HEK293 (cell line): ENCODE results near the gene CCDC92B.
A peak's percentile ranks its signal among the peaks of the same experiment; 100 is the strongest.

ENCODE experiments used
- CTCF ChIA-PET: fragments of 350-600 bp; formaldehyde crosslinking; extraction: SDS; loops from one replicate; lab custom pipeline; 2021; ENCODE audit warnings: antibody characterized with exemption; lab: Yijun Ruan, JAX
- POLR2A ChIA-PET: fragments of 300-600 bp; formaldehyde crosslinking; extraction: SDS; loops from one replicate; lab custom pipeline; 2020; ENCODE audit warnings: antibody characterized with exemption, inconsistent platforms; lab: Yijun Ruan, JAX
- H3K27ac ChIP-seq: fragments of 200-500 bp; sonication (Bioruptor generic); 2 replicates; pipeline ENCODE4 v1.5.1; 2014; ENCODE audit warnings: low read depth, low read length, control low read depth, inconsistent platforms; ENCODE audit errors: extremely low read depth
- H3K36me3 ChIP-seq, 2 experiments: fragments of 200-500 bp in 1 of 2; sonication (Bioruptor generic) in 1 of 2; 1 replicate in 1 of 2; 2 replicates in 1 of 2; pipeline ENCODE4 v1.5.1; 2014 to 2017; ENCODE audit warnings: inconsistent platforms in 2 of 2, low read length in 2 of 2; ENCODE audit not compliant: control insufficient read depth in 2 of 2, insufficient read depth in 1 of 2
- H3K4me1 ChIP-seq: fragments of 200-500 bp; sonication (Bioruptor generic); 2 replicates; pipeline ENCODE4 v1.5.1; 2014; ENCODE audit warnings: mild to moderate bottlenecking, low read length, inconsistent platforms; ENCODE audit not compliant: control insufficient read depth, insufficient read depth
- H3K4me3 ChIP-seq: 2 replicates; pipeline ENCODE4 v1.5.1; 2011; ENCODE audit warnings: low read depth, mild to moderate bottlenecking, control low read depth, low read length, moderate library complexity
- H3K9me3 ChIP-seq: fragments of 200-500 bp; sonication (Bioruptor generic); 2 replicates; pipeline ENCODE4 v1.5.1; 2014; ENCODE audit warnings: low read depth, low read length, inconsistent platforms; ENCODE audit not compliant: control insufficient read depth, insufficient read depth
- GLI2 ChIP-seq: fragments of 450-650 bp; formaldehyde crosslinking; IDR thresholded peaks from 2 replicates; pipeline ENCODE4; 2017; ENCODE audit warnings: missing biosample characterization, missing genetic modification characterization, low read depth, borderline replicate concordance
- HOXC10 ChIP-seq: sonication (generic); formaldehyde crosslinking; IDR thresholded peaks from 2 replicates; pipeline ENCODE4 v1.8.1; 2023; ENCODE audit warnings: mild to moderate bottlenecking, missing genetic modification reagents
- IKZF3 ChIP-seq: fragments of 450-650 bp; IDR thresholded peaks from 2 replicates; pipeline ENCODE4 v1.5.0; 2018; ENCODE audit warnings: missing biosample characterization, mild to moderate bottlenecking, missing genetic modification characterization, moderate library complexity
- SALL2 ChIP-seq: fragments of 450-650 bp; formaldehyde crosslinking; IDR thresholded peaks from 2 replicates; pipeline ENCODE4 v1.5.0; 2017; ENCODE audit warnings: missing biosample characterization, mild to moderate bottlenecking, missing genetic modification characterization, borderline replicate concordance
- SCRT1 ChIP-seq: fragments of 450-650 bp; formaldehyde crosslinking; IDR thresholded peaks from 2 replicates; pipeline ENCODE4 v1.5.1; 2016; ENCODE audit warnings: missing biosample characterization, missing genetic modification characterization, borderline replicate concordance
- SP2 ChIP-seq: fragments of 450-650 bp; formaldehyde crosslinking; IDR thresholded peaks from 2 replicates; pipeline ENCODE4 v1.5.1; 2016; ENCODE audit warnings: missing biosample characterization, missing genetic modification characterization
- SP3 ChIP-seq: fragments of 450-650 bp; formaldehyde crosslinking; IDR thresholded peaks from 2 replicates; pipeline ENCODE4 v1.5.1; 2016; ENCODE audit warnings: missing biosample characterization, missing genetic modification characterization
- ZBTB17 ChIP-seq: fragments of 450-650 bp; formaldehyde crosslinking; IDR thresholded peaks from 2 replicates; pipeline ENCODE4 v1.5.1; 2016; ENCODE audit warnings: missing biosample characterization, missing genetic modification characterization
- ZBTB20 ChIP-seq: fragments of 450-650 bp; formaldehyde crosslinking; IDR thresholded peaks from 2 replicates; pipeline ENCODE4 v1.5.1; 2016; ENCODE audit warnings: missing biosample characterization, missing genetic modification characterization
- ZNF335 ChIP-seq: fragments of 450-650 bp; formaldehyde crosslinking; conservative IDR thresholded peaks from 2 replicates; pipeline ENCODE4 v1.5.1; 2016; ENCODE audit warnings: missing biosample characterization, missing genetic modification characterization
- ZNF341 ChIP-seq: fragments of 450-650 bp; formaldehyde crosslinking; IDR thresholded peaks from 2 replicates; pipeline ENCODE4; 2016; ENCODE audit warnings: low read depth, missing biosample characterization, missing genetic modification characterization
- ZNF544 ChIP-seq: fragments of 450-650 bp; formaldehyde crosslinking; IDR thresholded peaks from 2 replicates; pipeline ENCODE4 v1.5.0; 2017; ENCODE audit warnings: missing biosample characterization, missing genetic modification characterization
- ZNF560 ChIP-seq: fragments of 450-650 bp; formaldehyde crosslinking; IDR thresholded peaks from 2 replicates; pipeline ENCODE4 v1.5.1; 2017; ENCODE audit warnings: missing biosample characterization, missing genetic modification characterization, borderline replicate concordance
- ZNF610 ChIP-seq: fragments of 450-650 bp; formaldehyde crosslinking; IDR thresholded peaks from 2 replicates; pipeline ENCODE4 v1.5.1; 2016; ENCODE audit warnings: missing biosample characterization, missing genetic modification characterization, borderline replicate concordance
- TF ChIP-seq, protein P1 (sequence below): fragments of 450-650 bp; formaldehyde crosslinking; IDR thresholded peaks from 2 replicates; pipeline ENCODE4 v1.5.1; 2016; ENCODE audit warnings: missing biosample characterization, missing genetic modification characterization
- TF ChIP-seq, protein P2 (sequence below): fragments of 450-650 bp; formaldehyde crosslinking; IDR thresholded peaks from 2 replicates; pipeline ENCODE4 v1.5.1; 2017; ENCODE audit warnings: missing biosample characterization, missing genetic modification characterization
- TF ChIP-seq, protein P3 (sequence below): fragments of 450-650 bp; formaldehyde crosslinking; optimal IDR thresholded peaks from 2 replicates; pipeline ENCODE3; 2016; ENCODE audit warnings: missing biosample characterization, mild to moderate bottlenecking, missing genetic modification characterization
- TF ChIP-seq, protein P4 (sequence below): fragments of 450-650 bp; formaldehyde crosslinking; IDR thresholded peaks from 2 replicates; pipeline ENCODE4 v1.5.1; 2016; ENCODE audit warnings: missing biosample characterization, missing genetic modification characterization, borderline replicate concordance
- TF ChIP-seq, protein P5 (sequence below): fragments of 450-650 bp; formaldehyde crosslinking; IDR thresholded peaks from 2 replicates; pipeline ENCODE4 v1.5.1; 2016; ENCODE audit warnings: missing biosample characterization, missing genetic modification characterization
- TF ChIP-seq, protein P6 (sequence below): fragments of 450-650 bp; IDR thresholded peaks from 2 replicates; pipeline ENCODE4 v1.5.1; 2018; ENCODE audit warnings: missing biosample characterization, missing genetic modification characterization

Gene CCDC92B

DNA sequence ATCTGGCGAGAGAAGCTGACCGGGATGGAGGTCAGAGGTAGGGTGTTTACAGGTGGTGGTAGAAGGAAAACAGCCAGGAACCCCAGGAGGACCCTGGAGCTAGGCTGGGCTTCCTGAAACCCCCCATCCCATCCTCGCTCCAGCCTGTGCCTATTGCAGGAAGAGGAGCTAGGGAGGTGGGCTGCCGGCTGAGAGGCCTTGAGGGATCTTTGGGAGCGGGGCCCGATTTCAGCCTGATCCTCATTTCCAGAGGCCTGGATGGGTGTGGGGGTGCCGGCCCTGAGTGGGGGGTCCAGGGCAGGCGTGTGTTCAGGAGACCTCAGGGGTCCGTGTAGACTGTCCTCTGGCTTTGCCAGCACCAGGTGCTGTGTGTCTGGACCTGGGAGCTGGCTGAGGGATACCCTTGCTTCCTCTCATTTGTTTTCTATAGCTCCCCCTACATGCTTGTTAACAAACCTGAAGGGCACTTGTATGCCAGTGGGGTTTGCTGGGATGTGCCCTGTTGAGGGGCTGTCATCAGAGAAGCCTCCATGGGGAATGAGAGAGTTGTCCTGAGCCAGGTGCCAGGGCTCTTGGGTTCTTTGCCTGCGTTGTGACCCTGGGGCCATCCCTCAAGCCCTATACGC lies 27.9 kb upstream of the CCDC92B start (continued):
- TF ChIP-seq ZNF610 (tag by site-specific recombination), result no peak
- TF ChIP-seq, protein P1, sequence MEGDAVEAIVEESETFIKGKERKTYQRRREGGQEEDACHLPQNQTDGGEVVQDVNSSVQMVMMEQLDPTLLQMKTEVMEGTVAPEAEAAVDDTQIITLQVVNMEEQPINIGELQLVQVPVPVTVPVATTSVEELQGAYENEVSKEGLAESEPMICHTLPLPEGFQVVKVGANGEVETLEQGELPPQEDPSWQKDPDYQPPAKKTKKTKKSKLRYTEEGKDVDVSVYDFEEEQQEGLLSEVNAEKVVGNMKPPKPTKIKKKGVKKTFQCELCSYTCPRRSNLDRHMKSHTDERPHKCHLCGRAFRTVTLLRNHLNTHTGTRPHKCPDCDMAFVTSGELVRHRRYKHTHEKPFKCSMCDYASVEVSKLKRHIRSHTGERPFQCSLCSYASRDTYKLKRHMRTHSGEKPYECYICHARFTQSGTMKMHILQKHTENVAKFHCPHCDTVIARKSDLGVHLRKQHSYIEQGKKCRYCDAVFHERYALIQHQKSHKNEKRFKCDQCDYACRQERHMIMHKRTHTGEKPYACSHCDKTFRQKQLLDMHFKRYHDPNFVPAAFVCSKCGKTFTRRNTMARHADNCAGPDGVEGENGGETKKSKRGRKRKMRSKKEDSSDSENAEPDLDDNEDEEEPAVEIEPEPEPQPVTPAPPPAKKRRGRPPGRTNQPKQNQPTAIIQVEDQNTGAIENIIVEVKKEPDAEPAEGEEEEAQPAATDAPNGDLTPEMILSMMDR, result 0 out of 2 replicates have a peak, but pooled peaks have one; percentile 6
- TF ChIP-seq SP3 (tag by site-specific recombination), result no peak
- TF ChIP-seq ZBTB20 (tag by site-specific recombination), result peak; percentile 25; the same call in 1 of the 2 replicates
- TF ChIP-seq SALL2 (tag by site-specific recombination), result no peak
- peak; percentile 36; the same call in 1 of the 2 replicates for TF ChIP-seq ZBTB17 (tag by site-specific recombination)

DNA sequence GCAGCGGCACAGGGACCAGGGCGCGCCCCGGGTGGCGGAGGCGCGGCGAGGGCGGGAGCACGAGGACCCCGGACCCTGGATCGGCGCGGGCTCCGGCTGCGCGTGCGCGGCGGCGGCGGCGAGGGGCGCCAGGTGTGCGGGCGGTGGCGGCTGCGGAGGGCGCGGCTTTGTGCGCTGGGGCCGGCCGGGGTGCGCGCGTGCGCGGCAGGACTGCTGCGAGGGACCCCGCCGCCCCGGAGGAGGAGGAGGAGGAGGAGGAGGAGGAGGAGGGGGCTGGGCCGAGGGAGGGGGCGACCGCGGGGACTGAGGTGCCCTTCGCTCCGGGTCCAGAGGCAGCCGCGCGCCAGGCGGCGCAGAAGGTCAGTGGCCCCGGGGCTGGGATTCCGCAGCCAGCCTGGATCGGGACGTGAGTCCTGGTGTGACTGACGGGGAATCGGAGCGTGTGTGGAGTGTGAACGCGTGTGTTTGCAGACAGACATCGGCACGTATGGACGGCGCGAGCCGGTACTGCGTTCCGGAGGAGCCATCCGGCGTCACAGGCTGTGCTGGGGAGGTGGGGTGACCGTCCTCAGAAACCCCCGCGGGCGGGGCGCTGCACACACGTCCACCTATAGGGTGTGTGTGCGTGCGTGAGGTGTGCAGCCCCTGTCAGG lies 27.3 kb upstream of the CCDC92B start:
- CTCF ChIA-PET, result interaction anchor here (0.6 to 1.9 kb wide), 4 partner anchors 9 to 271 kb away, joined by 3 to 15 read pairs (median 3); no protein-coding TSS in a partner anchor
- Histone ChIP-seq H3K9me3 (no peaks in the 10 kb centered on the region), H3K4me3 (peak overlapping the region; percentile 36), H3K4me1 (0 out of 2 replicates have a peak, but pooled peaks cover 3% of the 10 kb centered on the region), H3K27ac (no peak overlapping the region; the same call in 1 of the 2 replicates), H3K36me3 (no peaks in the 10 kb centered on the region)
- POLR2A ChIA-PET, result interaction anchor here (0.9 to 1.0 kb wide), 2 partner anchors 10 to 76 kb away, joined by 3 read pairs; no protein-coding TSS in a partner anchor
- TF ChIP-seq, protein P2, sequence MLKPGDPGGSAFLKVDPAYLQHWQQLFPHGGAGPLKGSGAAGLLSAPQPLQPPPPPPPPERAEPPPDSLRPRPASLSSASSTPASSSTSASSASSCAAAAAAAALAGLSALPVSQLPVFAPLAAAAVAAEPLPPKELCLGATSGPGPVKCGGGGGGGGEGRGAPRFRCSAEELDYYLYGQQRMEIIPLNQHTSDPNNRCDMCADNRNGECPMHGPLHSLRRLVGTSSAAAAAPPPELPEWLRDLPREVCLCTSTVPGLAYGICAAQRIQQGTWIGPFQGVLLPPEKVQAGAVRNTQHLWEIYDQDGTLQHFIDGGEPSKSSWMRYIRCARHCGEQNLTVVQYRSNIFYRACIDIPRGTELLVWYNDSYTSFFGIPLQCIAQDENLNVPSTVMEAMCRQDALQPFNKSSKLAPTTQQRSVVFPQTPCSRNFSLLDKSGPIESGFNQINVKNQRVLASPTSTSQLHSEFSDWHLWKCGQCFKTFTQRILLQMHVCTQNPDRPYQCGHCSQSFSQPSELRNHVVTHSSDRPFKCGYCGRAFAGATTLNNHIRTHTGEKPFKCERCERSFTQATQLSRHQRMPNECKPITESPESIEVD (tag by site-specific recombination), result no peak
- TF ChIP-seq, protein P3, sequence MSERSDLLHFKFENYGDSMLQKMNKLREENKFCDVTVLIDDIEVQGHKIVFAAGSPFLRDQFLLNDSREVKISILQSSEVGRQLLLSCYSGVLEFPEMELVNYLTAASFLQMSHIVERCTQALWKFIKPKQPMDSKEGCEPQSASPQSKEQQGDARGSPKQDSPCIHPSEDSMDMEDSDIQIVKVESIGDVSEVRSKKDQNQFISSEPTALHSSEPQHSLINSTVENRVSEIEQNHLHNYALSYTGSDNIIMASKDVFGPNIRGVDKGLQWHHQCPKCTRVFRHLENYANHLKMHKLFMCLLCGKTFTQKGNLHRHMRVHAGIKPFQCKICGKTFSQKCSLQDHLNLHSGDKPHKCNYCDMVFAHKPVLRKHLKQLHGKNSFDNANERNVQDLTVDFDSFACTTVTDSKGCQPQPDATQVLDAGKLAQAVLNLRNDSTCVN (tag by site-specific recombination), result peak; percentile 59
- TF ChIP-seq, protein P4, sequence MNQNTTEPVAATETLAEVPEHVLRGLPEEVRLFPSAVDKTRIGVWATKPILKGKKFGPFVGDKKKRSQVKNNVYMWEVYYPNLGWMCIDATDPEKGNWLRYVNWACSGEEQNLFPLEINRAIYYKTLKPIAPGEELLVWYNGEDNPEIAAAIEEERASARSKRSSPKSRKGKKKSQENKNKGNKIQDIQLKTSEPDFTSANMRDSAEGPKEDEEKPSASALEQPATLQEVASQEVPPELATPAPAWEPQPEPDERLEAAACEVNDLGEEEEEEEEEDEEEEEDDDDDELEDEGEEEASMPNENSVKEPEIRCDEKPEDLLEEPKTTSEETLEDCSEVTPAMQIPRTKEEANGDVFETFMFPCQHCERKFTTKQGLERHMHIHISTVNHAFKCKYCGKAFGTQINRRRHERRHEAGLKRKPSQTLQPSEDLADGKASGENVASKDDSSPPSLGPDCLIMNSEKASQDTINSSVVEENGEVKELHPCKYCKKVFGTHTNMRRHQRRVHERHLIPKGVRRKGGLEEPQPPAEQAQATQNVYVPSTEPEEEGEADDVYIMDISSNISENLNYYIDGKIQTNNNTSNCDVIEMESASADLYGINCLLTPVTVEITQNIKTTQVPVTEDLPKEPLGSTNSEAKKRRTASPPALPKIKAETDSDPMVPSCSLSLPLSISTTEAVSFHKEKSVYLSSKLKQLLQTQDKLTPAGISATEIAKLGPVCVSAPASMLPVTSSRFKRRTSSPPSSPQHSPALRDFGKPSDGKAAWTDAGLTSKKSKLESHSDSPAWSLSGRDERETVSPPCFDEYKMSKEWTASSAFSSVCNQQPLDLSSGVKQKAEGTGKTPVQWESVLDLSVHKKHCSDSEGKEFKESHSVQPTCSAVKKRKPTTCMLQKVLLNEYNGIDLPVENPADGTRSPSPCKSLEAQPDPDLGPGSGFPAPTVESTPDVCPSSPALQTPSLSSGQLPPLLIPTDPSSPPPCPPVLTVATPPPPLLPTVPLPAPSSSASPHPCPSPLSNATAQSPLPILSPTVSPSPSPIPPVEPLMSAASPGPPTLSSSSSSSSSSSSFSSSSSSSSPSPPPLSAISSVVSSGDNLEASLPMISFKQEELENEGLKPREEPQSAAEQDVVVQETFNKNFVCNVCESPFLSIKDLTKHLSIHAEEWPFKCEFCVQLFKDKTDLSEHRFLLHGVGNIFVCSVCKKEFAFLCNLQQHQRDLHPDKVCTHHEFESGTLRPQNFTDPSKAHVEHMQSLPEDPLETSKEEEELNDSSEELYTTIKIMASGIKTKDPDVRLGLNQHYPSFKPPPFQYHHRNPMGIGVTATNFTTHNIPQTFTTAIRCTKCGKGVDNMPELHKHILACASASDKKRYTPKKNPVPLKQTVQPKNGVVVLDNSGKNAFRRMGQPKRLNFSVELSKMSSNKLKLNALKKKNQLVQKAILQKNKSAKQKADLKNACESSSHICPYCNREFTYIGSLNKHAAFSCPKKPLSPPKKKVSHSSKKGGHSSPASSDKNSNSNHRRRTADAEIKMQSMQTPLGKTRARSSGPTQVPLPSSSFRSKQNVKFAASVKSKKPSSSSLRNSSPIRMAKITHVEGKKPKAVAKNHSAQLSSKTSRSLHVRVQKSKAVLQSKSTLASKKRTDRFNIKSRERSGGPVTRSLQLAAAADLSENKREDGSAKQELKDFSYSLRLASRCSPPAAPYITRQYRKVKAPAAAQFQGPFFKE (tag by site-specific recombination), result no peak
- TF ChIP-seq, protein P5, sequence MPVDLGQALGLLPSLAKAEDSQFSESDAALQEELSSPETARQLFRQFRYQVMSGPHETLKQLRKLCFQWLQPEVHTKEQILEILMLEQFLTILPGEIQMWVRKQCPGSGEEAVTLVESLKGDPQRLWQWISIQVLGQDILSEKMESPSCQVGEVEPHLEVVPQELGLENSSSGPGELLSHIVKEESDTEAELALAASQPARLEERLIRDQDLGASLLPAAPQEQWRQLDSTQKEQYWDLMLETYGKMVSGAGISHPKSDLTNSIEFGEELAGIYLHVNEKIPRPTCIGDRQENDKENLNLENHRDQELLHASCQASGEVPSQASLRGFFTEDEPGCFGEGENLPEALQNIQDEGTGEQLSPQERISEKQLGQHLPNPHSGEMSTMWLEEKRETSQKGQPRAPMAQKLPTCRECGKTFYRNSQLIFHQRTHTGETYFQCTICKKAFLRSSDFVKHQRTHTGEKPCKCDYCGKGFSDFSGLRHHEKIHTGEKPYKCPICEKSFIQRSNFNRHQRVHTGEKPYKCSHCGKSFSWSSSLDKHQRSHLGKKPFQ, result peak; percentile 94
- no peak for TF ChIP-seq ZNF544 (tag by site-specific recombination)
- TF ChIP-seq GLI2 (tag by site-specific recombination), result no peak
- no peak for TF ChIP-seq ZNF560 (tag by site-specific recombination)
- 0 out of 2 replicates have a peak, but pooled peaks have one; percentile 6 for TF ChIP-seq SCRT1
- TF ChIP-seq, protein P6, sequence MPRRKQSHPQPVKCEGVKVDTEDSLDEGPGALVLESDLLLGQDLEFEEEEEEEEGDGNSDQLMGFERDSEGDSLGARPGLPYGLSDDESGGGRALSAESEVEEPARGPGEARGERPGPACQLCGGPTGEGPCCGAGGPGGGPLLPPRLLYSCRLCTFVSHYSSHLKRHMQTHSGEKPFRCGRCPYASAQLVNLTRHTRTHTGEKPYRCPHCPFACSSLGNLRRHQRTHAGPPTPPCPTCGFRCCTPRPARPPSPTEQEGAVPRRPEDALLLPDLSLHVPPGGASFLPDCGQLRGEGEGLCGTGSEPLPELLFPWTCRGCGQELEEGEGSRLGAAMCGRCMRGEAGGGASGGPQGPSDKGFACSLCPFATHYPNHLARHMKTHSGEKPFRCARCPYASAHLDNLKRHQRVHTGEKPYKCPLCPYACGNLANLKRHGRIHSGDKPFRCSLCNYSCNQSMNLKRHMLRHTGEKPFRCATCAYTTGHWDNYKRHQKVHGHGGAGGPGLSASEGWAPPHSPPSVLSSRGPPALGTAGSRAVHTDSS, result peak; percentile 75
- TF ChIP-seq ZNF341 (tag by site-specific recombination), result no peak
- peak; percentile 86; the same call in 1 of the 2 replicates for TF ChIP-seq ZNF335 (tag by site-specific recombination)
- TF ChIP-seq IKZF3 (tag by site-specific recombination), result no peak
- peak; percentile 33; the same call in 1 of the 2 replicates for TF ChIP-seq SP2
- TF ChIP-seq HOXC10, result 0 out of 2 replicates have a peak, but pooled peaks have one; percentile 76
